GM19438 (cell line): ENCODE results near the gene CRYL1.
"Not testable (repeated sequence)": the region's sequence is repeated elsewhere in the genome, so short reads cannot be mapped to it uniquely, and the experiment has no call there.

Experiments used
- ATAC-seq: cut with Tn5 transposase; IDR thresholded peaks from one replicate; pipeline ENCODE4 v1.9.1; 2021; ENCODE audit warnings: low read depth; ENCODE audit not compliant: unreplicated experiment

Gene CRYL1

DNA sequence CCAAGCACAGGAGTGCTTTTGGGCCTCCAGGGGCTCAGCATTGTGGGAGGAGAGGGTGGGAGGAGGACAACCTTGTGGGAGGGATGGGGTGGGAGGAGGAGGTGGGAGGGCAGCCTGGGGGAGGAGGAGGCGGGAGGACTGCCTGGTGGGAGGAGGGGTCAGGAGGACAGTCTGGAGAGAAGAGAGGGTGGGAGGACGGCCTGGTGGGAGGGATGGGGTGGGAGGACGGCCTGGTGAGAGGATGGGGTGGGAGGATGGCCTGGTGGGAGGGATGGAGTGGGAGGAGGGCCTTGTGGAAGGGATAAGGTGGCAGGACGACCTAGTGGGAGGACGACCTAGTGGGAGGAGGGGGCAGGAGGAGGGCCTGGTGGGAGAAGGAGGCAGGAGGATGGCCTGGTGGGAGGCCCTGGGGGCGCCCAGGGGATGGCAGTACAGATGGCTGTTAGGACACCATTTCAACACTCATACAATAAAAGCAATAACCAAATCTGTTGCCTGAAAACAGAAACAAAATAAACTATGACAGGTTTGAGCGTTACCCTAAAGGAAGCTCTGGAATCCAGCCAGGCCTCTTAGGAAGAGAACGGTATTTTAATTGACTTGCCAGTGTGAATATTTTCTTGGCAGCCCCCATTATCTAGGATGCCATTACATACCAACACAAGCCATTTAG, 63.7 kb downstream of the CRYL1 start:
- ATAC-seq: no peak

DNA sequence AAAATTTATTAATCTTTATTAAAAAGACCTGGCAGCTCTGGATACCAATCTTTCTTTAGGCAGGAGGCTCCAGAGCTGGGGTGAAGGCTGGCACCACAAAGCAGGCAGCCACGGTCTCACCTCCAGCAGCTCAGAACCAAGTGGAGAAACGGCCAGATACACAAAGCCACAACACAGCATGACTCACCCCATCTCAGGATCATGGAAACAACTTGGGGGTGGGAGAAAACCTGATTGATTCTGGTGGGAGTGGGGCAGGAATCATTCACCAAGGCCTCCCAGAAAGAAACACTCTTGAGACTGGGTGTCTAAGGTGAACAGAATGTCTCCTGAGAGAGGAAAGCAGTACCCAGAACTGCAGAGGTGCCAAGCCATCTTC, 64.2 kb downstream of the CRYL1 start:
- no peak for ATAC-seq

DNA sequence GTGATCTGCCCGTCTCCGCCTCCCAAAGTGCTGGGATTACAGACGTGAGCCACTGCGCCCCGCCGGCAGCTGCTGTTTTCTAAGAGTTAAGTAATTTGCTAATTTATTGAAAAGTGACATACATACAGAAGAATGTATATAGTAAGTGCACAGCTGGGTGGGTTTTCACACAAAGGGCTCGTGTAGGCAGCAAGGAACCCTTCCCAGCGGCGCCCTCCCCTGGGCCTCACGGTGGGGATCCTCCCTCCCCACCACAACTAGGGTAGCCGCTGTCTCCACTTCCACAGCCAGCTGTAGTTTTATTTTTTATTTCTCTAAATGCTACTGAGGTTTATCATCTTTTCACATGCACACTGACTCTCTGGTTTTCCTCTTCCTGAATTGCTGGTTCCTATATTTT, 64.9 kb downstream of the CRYL1 start:
- ATAC-seq: no peak

DNA sequence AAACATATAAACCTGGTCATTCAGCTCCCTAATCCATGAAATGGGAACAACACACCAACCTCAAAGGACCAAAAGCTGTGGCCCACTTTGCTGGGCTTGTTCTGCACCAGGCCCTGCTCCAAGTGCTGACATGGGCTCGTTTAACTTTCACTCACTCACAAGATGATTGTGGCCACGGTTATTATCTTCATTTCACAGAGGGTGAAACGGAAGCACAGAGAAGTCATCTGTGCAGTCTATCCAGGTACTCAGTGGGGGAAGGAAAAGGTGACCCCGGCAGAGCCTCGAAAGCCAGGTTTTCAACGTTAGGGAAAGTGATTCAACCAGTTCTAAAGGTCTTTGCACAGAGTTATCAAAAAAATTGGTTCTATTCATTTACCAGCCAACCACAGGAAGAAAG, 68.0 kb downstream of the CRYL1 start:
- ATAC-seq: no peak

- no peak for ATAC-seq
Measured at GRCh38 chr13:20456737-20457136, 68.9 kb downstream of the CRYL1 start.

DNA sequence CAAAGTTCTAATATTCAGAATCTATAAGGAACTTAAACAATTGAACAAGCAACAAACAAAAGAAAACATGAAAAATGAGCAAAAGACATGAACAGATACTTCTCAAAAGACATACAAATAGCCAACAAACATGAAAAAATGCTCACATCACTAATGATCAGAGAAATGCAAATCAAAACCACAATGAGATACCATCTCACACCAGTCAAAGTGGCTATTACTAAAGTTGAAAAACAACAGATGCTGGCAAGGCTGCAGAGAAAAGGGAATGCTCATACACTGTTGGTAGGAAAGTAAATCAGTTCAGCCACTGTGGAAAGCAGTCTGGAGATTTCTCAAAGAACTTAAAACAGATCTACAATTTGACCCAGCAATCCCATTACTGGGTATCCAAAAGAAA, 74.3 kb downstream of the CRYL1 start:
- no peak for ATAC-seq

DNA sequence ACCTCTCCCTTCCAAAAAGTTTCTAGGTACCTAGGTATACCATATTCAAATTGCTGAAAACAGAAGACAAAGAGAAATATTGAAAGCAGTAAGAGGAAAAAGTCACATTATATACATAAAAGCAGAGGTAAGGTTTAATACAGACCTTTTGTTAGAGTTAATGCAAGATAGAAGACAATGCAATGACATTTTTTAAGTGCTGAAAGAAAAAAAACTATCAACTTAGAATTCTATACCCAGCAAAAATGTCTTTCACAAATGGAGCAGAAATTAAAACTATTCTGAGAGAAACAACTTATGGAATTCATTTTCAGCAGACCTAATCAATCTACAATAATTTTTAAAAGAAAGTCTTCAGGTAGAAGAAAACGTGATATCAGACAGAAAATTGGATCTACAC, 77.2 kb downstream of the CRYL1 start:
- no peak for ATAC-seq

- no peak for ATAC-seq
Measured at GRCh38 chr13:20446900-20447299, 78.8 kb downstream of the CRYL1 start.

GRCh38 chr13:20446405-20446804, 79.3 kb downstream of the CRYL1 start:
- ATAC-seq: no peak

DNA sequence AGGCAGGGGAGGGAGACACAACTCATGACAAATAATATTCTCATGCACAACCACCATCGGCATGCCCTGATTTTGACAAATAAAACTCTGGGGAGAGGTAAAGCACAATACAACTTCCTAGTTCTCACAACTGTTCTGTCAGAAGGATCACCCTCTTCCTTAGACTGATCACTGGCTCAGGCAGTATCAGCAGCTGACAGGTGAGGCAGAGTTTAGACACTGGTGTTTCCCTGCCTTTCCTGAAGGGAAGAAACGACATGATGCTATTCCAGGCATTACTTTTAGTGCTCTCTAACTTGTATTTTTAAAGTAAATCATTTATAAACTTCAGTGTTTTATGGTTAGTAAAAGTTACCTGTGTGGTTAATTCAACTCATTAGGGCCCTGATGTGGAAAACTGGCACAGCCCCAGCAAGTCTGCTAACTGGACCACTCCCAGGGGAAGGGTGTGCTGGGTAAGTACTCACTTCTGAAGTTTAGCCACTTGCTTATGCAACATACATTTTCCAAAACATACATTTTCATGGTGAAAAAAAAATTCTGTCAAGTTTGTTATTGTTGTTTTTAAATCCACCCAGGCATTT, 82.8 kb downstream of the CRYL1 start:
- ATAC-seq: no peak

GRCh38 chr13:20442375-20442774, 83.3 kb downstream of the CRYL1 start:
- no peak for ATAC-seq

- ATAC-seq: no peak
Measured at GRCh38 chr13:20441879-20442278, 83.8 kb downstream of the CRYL1 start.

GRCh38 chr13:20441056-20441455, 84.6 kb downstream of the CRYL1 start:
- ATAC-seq: no peak

DNA sequence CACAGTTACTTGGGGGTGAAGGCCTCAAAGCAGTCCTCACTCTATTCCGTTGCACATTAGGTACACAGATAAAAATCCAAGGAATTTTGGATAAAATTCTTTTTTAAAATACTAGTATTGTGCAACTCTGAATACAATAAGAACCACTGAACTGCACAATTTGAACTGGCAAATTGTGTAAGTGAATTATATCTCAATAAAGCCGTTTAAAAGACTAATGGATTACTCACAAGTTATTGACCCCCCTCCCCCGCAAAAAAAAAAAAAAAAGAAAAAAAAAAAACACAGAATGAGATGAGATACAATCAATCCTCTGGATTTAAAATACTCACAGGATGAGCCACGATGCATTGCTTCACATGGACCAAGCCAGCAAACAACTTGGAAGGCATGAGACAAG, 86.4 kb downstream of the CRYL1 start:
- no peak for ATAC-seq

DNA sequence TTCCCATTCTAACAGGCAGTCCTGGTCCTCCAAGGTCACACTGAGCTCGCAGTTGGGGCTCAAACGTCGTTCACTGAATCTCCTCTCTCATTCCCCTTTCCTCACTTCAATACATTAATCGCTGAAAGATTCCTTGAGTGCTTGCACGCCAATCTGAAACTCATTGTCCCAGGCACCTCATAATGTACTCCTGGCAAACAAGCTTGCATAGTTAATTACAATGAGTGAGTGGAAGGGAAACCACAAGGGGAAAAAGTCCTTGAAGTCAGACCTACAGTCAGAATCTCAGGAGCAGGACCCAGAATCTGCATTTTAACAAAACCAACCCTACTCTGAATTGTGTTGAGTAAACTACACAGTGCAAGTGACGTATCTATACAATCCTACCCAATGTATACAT, 86.9 kb downstream of the CRYL1 start:
- no peak for ATAC-seq

DNA sequence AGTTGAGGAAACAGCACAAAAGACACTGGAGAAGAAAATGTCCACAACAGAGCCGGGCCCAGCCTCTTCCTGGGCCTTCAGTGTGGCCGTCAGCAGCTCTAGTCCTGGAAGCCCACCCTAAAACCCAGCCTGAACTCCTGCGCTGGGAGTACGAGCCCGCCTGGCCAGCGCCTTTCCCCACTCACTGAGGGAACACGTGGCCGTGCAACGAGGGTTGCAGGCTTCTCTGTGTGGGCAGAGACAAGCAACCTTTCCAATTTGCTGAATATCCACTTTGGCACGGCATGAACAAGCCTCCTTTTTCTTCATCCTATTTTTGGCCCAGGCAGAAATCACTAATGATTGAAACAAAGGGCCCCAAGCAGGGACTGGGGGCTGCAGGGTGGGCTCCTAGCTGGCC, 89.2 kb downstream of the CRYL1 start:
- no peak for ATAC-seq

DNA sequence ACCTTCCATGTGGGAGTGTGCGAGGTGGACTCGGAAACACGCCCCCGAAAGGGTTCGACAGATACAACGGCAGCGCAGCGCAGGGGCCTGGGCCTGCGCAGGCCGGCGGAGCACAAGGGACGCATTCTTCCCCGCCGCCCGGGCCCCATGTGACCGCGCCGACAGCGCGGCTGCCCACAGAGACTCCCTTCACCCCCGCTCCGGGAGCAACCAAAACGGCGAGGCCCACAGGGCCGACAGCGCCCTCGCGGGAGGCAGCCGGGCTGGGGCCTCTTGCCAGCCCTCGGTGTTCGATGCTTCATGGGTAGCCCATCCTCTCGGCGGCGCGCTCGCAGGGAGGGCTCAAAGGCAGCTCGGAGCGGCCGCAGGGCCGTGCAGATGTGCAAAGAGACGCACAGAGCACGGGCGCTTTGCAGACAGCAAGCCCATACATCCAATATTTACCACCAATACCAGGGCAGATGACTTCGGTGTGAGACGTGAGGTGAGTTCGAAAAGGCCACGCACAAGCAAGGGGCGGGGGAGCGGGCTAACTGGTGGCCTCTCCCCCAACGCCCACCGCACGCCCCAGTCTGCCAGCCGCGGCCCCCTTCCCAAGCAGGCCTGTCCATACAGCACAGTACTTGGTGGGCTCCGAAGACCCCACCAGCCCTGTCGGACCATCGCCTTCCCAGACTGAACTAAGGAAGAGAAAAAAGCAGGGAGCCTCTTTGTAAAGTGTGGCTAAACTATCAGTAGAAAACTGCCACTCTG, 89.9 kb downstream of the CRYL1 start:
- no peak for ATAC-seq

DNA sequence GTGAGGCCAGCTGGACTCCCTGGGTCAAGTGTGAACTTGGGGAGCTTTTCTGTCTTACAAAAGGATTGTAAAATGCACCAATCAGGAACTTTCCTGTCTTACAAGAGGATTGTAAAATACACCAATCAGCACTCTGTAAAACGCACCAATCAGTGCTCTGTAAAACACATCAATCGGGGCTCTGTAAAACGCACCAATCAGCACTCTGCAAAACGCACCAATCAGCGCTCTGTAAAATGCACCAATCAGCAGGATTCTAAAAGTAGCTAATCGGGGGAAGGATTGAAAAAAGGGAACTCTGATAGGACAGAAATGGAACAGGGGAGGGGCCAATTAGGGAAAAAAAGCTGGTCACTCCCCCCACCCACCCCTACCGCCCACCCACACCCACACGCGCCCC, 91.4 kb downstream of the CRYL1 start:
- not testable (repeated sequence) for ATAC-seq

- ATAC-seq: no peak
Measured at GRCh38 chr13:20431687-20432384, 93.8 kb downstream of the CRYL1 start.

DNA sequence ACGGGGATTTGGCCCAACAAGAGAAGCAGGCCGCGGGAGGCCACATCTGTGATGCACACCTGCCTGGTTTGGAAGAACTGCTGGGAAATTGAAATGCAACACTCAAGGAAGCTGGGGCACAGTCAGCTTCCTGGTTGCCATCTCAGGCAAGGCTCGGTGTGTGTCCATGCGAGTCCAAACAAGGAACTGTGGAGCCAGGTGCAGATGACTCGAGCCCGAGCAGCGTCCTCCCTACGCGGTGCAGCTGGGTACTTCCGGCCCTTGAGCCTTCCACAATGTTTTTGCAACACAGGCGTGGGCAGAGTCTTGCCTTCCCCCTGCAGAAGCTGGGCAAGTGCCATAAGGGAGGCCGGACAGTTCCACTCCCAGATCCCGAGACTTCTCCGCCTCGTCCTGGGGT, 94.6 kb downstream of the CRYL1 start:
- ATAC-seq: no peak

DNA sequence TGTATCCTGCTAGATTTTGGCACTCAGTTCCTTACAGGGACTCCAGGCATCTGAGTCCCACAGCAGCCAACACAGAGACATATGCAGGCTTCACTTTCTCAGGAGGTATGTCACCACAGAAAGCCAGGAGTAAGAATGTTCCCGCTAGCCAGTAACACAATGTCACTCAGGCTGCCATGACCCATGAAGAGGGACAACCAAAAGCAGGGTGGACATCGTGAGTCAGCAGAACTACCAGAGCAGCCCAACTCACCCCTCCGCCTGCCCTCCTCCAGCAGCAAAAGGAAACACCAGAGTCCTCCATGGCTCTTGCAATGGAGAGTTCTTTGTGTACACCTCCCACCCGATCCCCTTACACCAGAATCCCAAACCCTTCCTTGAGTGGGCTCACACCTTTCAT, 95.4 kb downstream of the CRYL1 start:
- no peak for ATAC-seq
